Left lung (tissue), 10 donors: ENCODE results near the gene PALLD. TPM values are rescaled to one million over a fixed set of nuclear protein-coding genes. Genes with fewer than 3 reads are reported as not detected.

Experiments
- ATAC-seq: fragments of 200-7000 bp; cut with Tn5 transposase; one replicate; pipeline ENCODE4 v1.9.1; 2020; ENCODE audit warnings: moderate library complexity
- DNase-seq, 4 donors: peaks; one replicate each; pipeline ENCODE4 v3.0.0-alpha.2; 2013 to 2020
- H3K27ac ChIP-seq, 2 donors: fragments of 200-600 bp; sonication (generic) in 1 of 2; one replicate each; pipeline versions ENCODE4 v1.5.0 to v1.8.0; 2020 to 2021
- H3K27me3 ChIP-seq, 2 donors: fragments of 200-600 bp; sonication (generic) in 1 of 2; one replicate each; pipeline versions ENCODE4 v1.5.0 to v1.8.0; 2020 to 2021
- H3K36me3 ChIP-seq, 2 donors: fragments of 200-600 bp; sonication (generic) in 1 of 2; one replicate each; pipeline versions ENCODE4 v1.5.0 to v1.8.0; 2020 to 2021
- H3K4me1 ChIP-seq, 2 donors: fragments of 200-600 bp; one replicate each; pipeline ENCODE4 v1.8.0; 2021
- H3K4me3 ChIP-seq, 2 donors: fragments of 200-600 bp; sonication (generic) in 1 of 2; one replicate each; pipeline versions ENCODE4 v1.5.0 to v1.8.0; 2020 to 2021; ENCODE audit warnings: mild to moderate bottlenecking in 1 of 2
- H3K9me3 ChIP-seq, 2 donors: fragments of 200-600 bp; sonication (generic) in 1 of 2; one replicate each; pipeline versions ENCODE4 v1.5.0 to v1.8.0; 2020 to 2021
- CTCF ChIP-seq, 2 donors: fragments of 200-600 bp; sonication (generic) in 1 of 2; IDR thresholded peaks; one replicate each; pipeline versions ENCODE4 v1.5.0 to v1.8.0; 2021; ENCODE audit warnings: antibody characterized with exemption in 2 of 2
- intact Hi-C, 2 donors: fragments of 100-400 bp; cut with DNase I; formaldehyde crosslinking; loops; one replicate each; pipeline versions ENCODE4 v1.11.2 to v1.14.2; 2022
- polyA plus RNA-seq, 6 donors: library from polyadenylated mRNA; unstranded; fragments of 120-200 nt; gene quantifications; one replicate each; pipeline ENCODE4 v1.2.1, GENCODE V29; 2013; ENCODE audit not compliant: insufficient read length in 6 of 6
- total RNA-seq, 2 donors: library from RNA; stranded (reverse); fragmentation: NEBNext Ultra II Directional; extraction: Animal tissue kit (Norgen Biotek cat#: 25700); gene quantifications; one replicate each; pipeline ENCODE4 v1.2.1, GENCODE V29; 2021
- donor health status: DM: no; HTN: yes; CAD: no.
- donor health status: DM: no; HTN: no; CAD: no.

Gene PALLD
- total and polyA plus RNA-seq, 8 donors, result 67.5 to 194 (median 80.4) TPM

- no peaks in the 10 kb centered on the region for H3K9me3 ChIP-seq
- H3K4me1 ChIP-seq, result no peaks in the 10 kb centered on the region
- ATAC-seq, result peak; percentile 95
- peak overlapping the region in 1 of 2 donors; percentile 23 for H3K27ac ChIP-seq
- H3K4me3 ChIP-seq, result no peak overlapping the region
- peak in 2 of 4 donors; percentile 44 to 65 for DNase-seq
- H3K36me3 ChIP-seq, result no peaks in the 10 kb centered on the region
- H3K27me3 ChIP-seq, result no peaks in the 10 kb centered on the region
- TF ChIP-seq CTCF (IDR thresholded peaks at IDR 0.05), result no peak
- intact Hi-C loops, result no loop called here
These were observed 63.6 kb downstream of the PALLD start for GRCh38 chr4:168560184-168561180.

DNA sequence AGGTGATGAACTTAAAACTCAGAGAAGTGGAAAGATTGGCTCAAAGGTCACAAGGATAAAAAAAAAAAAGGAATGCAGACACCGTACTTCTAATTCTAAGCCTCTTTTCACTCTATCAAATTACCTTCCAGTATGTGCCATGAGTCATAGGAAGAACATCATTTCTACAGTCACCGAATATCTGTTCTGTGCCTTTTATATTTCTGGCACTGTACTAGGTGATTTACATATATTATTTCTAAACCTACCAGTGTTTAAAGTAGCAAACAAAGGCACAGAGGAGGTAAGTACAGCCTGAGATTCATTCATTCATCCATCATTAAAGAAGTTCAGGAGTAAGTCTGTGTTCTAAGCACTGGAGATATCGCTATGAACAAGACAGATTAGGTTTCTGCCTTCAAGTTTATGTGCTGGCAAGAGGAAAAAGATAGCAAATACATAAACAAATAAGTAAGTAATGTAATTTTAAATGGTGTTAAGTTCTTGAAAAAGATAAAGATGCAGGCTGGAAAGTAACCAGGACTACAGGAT lies 65.3 kb downstream of the PALLD start:
- intact Hi-C loops, result no loop called here
- ATAC-seq (no peak), DNase-seq (no peak)
- no peak for TF ChIP-seq CTCF (IDR thresholded peaks at IDR 0.05)
- no peaks in the 10 kb centered on the region for H3K9me3 ChIP-seq
- no peaks in the 10 kb centered on the region for H3K27me3 ChIP-seq
- no peaks in the 10 kb centered on the region for H3K4me1 ChIP-seq
- H3K36me3 ChIP-seq, result no peaks in the 10 kb centered on the region
- no peak overlapping the region for H3K4me3 ChIP-seq
- H3K27ac ChIP-seq, result no peak overlapping the region

DNA sequence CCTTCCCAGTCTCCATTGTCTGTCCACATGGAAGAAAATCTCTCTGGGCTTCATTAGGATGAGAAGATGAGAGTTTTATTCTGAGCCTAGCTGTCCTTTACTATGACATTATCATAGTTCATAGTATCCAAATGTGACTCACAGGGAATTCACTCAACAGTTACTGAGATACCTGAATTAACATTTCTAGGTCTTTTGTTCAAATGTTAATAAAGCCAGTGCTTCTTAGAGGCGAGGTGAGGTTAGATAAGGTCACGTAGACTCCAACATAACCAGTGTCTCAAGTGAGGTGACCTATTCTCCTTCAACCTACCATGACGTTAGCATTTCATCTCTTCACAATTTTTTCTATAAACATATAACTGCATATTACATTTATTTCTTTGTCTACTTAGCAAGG lies 67.2 kb downstream of the PALLD start:
- intact Hi-C loops, result no loop called here
- no peak overlapping the region for H3K27ac ChIP-seq
- H3K36me3 ChIP-seq, result no peaks in the 10 kb centered on the region
- H3K27me3 ChIP-seq, result no peaks in the 10 kb centered on the region
- ATAC-seq, result no peak
- H3K4me3 ChIP-seq, result no peak overlapping the region
- no peak for TF ChIP-seq CTCF (IDR thresholded peaks at IDR 0.05)
- H3K4me1 ChIP-seq, result no peaks in the 10 kb centered on the region
- DNase-seq, result no peak
- H3K9me3 ChIP-seq, result no peaks in the 10 kb centered on the region

DNA sequence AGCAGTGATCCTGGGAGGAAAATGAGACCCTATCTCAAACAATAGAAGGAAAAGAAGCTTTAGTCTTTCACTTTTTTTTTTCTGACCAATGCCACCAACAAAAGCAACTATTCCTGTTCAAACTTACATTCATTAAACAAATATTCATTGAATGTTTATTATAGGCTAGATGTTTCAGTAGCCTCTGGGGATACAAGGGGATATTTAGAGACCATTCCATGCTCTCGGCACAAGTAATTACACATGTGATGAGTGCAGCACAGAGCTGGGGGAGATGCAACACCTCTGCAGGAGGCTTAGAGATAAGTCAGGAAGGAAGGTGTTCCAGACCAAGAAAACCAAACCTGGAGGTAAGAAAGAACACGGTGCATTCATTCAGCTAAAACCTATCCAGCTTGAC lies 68.3 kb downstream of the PALLD start:
- Histone ChIP-seq H3K27ac (no peak overlapping the region), H3K36me3 (no peaks in the 10 kb centered on the region), H3K27me3 (no peaks in the 10 kb centered on the region), H3K4me1 (no peaks in the 10 kb centered on the region), H3K4me3 (no peak overlapping the region), H3K9me3 (no peaks in the 10 kb centered on the region)
- TF ChIP-seq CTCF (IDR thresholded peaks at IDR 0.05), result no peak
- DNase-seq (no peak), ATAC-seq (no peak)
- intact Hi-C loops, result no loop called here

DNA sequence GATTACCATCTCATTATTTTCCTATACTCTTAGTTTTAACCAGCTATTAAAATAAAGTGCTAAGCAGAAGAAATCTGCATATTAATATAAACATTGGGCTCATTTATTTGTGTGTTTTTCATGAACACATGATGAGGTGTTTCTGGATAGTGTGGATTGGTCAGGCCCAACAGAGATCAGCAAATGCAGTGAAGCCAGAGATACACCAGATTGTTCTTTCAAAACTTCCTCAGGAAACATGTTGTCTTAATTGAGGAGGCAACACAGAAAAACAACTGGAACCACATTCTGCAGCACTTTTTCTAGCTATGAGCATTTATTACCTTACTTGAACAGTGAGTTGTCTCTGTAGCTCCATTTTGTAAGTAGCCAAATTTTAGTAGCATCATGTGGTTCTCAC lies 69.9 kb downstream of the PALLD start:
- no peaks in the 10 kb centered on the region for H3K36me3 ChIP-seq
- TF ChIP-seq CTCF (IDR thresholded peaks at IDR 0.05), result no peak
- ATAC-seq (no peak), DNase-seq (peak in 1 of 4 donors; percentile 33)
- no peaks in the 10 kb centered on the region for H3K9me3 ChIP-seq
- intact Hi-C loops, result no loop called here
- no peak overlapping the region for H3K4me3 ChIP-seq
- H3K27ac ChIP-seq, result no peak overlapping the region
- H3K4me1 ChIP-seq, result no peaks in the 10 kb centered on the region
- H3K27me3 ChIP-seq, result peaks cover 0 to under 1% of the 10 kb centered on the region in 2 donors
